SK-N-SH treated with all-trans-retinoic acid at 6 μM for 48 hours (cell line): Measurements from ENCODE around the gene ZNF19.

Experiments used
- ATAC-seq: fragments of 200-7000 bp; cut with Tn5 transposase; 3 replicates; pipeline ENCODE4 v1.9.1; 2020; ENCODE audit warnings: mild to moderate bottlenecking, moderate library complexity
- ARNTL ChIP-seq: fragments of 450-650 bp; formaldehyde crosslinking; IDR thresholded peaks from 2 replicates; pipeline ENCODE4 v1.5.0; 2020; ENCODE audit warnings: low read depth, mild to moderate bottlenecking, moderate library complexity, borderline replicate concordance
- BACH2 ChIP-seq: fragments of 250-450 bp; sonication (Bioruptor Pico); IDR thresholded peaks from 2 replicates; pipeline ENCODE4 v1.9.0; 2021; ENCODE audit warnings: mild to moderate bottlenecking, borderline replicate concordance
- CSDC2 ChIP-seq: fragments of 250-450 bp; sonication (Bioruptor Pico); IDR thresholded peaks from 2 replicates; pipeline ENCODE4 v1.5.0; 2020; ENCODE audit warnings: mild to moderate bottlenecking, moderate library complexity
- ESRRG ChIP-seq: fragments of 250-450 bp; sonication (Bioruptor Pico); IDR thresholded peaks from 2 replicates; pipeline ENCODE4 v1.6.1; 2021; ENCODE audit warnings: mild to moderate bottlenecking
- GLIS3 ChIP-seq: fragments of 250-450 bp; sonication (Bioruptor Pico); IDR thresholded peaks from 2 replicates; pipeline ENCODE4 v1.5.0; 2020; ENCODE audit warnings: mild to moderate bottlenecking, moderate library complexity
- ISL1 ChIP-seq: fragments of 250-450 bp; sonication (Bioruptor Pico); IDR thresholded peaks from 2 replicates; pipeline ENCODE4 v2.1.2; 2022; ENCODE audit warnings: mild to moderate bottlenecking, moderate library complexity
- OSR1 ChIP-seq: fragments of 250-450 bp; sonication (Bioruptor Pico); IDR thresholded peaks from 2 replicates; pipeline ENCODE4 v1.8.0; 2022; ENCODE audit warnings: moderate library complexity, mild to moderate bottlenecking, inconsistent platforms
- PPARA ChIP-seq: fragments of 250-450 bp; sonication (Bioruptor Pico); IDR thresholded peaks from 2 replicates; pipeline ENCODE4 v1.5.0; 2020; ENCODE audit warnings: mild to moderate bottlenecking, borderline replicate concordance
- SNAI2 ChIP-seq: fragments of 250-450 bp; sonication (Bioruptor Pico); IDR thresholded peaks from 2 replicates; pipeline ENCODE4 v1.5.0; 2020; ENCODE audit warnings: mild to moderate bottlenecking, moderate library complexity
- TCF4 ChIP-seq: fragments of 250-450 bp; sonication (Bioruptor Pico); IDR thresholded peaks from 2 replicates; pipeline ENCODE4 v1.8.0; 2021; ENCODE audit warnings: mild to moderate bottlenecking, moderate library complexity, borderline replicate concordance
- TOX ChIP-seq: fragments of 250-450 bp; sonication (Bioruptor Pico); IDR thresholded peaks from 2 replicates; pipeline ENCODE4 v1.8.0; 2021; ENCODE audit warnings: mild to moderate bottlenecking, moderate library complexity, borderline replicate concordance
- ZC3H10 ChIP-seq: fragments of 250-450 bp; sonication (Bioruptor Pico); IDR thresholded peaks from 2 replicates; pipeline ENCODE4 v1.5.1; 2021; ENCODE audit warnings: mild to moderate bottlenecking, moderate library complexity
- ZFP3 ChIP-seq: fragments of 250-450 bp; sonication (Bioruptor Pico); IDR thresholded peaks from 2 replicates; pipeline ENCODE4 v1.5.0; 2020; ENCODE audit warnings: mild to moderate bottlenecking, moderate library complexity
- ZFP30 ChIP-seq: fragments of 450-650 bp; formaldehyde crosslinking; IDR thresholded peaks from 2 replicates; pipeline ENCODE4 v1.5.0; 2022; ENCODE audit warnings: mild to moderate bottlenecking, moderate library complexity
- ZNF565 ChIP-seq: fragments of 450-650 bp; formaldehyde crosslinking; conservative IDR thresholded peaks from 2 replicates; pipeline ENCODE4 v1.5.0; 2020; ENCODE audit warnings: low read depth, mild to moderate bottlenecking, moderate library complexity
- ZNF70 ChIP-seq: fragments of 450-650 bp; formaldehyde crosslinking; IDR thresholded peaks from 2 replicates; pipeline ENCODE4 v1.5.0; 2020; ENCODE audit warnings: mild to moderate bottlenecking, moderate library complexity
- ZNF8 ChIP-seq: fragments of 450-650 bp; formaldehyde crosslinking; IDR thresholded peaks from 2 replicates; pipeline ENCODE4 v1.5.0; 2020; ENCODE audit warnings: mild to moderate bottlenecking, moderate library complexity
- TF ChIP-seq, protein P1 (sequence below): fragments of 250-450 bp; sonication (Bioruptor Pico); IDR thresholded peaks from 2 replicates; pipeline ENCODE4 v1.8.0; 2020; ENCODE audit warnings: mild to moderate bottlenecking, moderate library complexity, borderline replicate concordance
- TF ChIP-seq, protein P2 (sequence below): fragments of 250-450 bp; sonication (Bioruptor Pico); IDR thresholded peaks from 2 replicates; pipeline ENCODE4 v1.5.0; 2020; ENCODE audit warnings: mild to moderate bottlenecking, moderate library complexity
- TF ChIP-seq, protein P3 (sequence below): fragments of 250-450 bp; sonication (Bioruptor Pico); IDR thresholded peaks from 2 replicates; pipeline ENCODE4 v1.5.1; 2020; ENCODE audit warnings: low read depth, mild to moderate bottlenecking, moderate library complexity
- TF ChIP-seq, protein P4 (sequence below): fragments of 250-450 bp; sonication (Bioruptor Pico); IDR thresholded peaks from 2 replicates; pipeline ENCODE4 v1.5.1; 2021; ENCODE audit warnings: mild to moderate bottlenecking, moderate library complexity

The ZNF19 gene

DNA sequence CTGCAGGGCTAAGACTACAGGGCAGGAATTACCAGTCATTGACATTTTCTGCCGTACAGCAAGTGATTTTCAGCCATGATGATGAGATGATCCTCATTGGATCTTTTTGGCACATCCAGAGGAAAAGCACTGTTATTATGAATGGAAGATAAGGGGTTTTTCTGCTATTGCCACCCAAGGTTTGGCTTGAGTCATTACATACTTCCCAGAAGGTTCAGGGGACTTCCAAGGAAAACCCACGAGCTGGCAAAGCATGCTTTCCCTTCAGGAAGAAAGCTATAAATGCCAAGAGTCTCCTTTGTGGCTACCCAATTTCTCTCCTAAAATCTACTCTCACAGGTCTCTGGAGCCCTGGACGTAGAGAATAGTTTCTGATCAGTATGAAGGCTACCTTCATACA is 43.2 kb upstream of the ZNF19 start:
- TF ChIP-seq TOX (CRISPR knock-in tag) (no peak), PPARA (CRISPR knock-in tag) (no peak), ZFP3 (no peak), ZFP30 (CRISPR knock-in tag) (no peak), SNAI2 (CRISPR knock-in tag) (no peak), GLIS3 (no peak), TCF4 (no peak), ZNF8 (CRISPR knock-in tag) (no peak), OSR1 (CRISPR knock-in tag) (no peak), ESRRG (CRISPR knock-in tag) (no peak)
- TF ChIP-seq, protein P1, sequence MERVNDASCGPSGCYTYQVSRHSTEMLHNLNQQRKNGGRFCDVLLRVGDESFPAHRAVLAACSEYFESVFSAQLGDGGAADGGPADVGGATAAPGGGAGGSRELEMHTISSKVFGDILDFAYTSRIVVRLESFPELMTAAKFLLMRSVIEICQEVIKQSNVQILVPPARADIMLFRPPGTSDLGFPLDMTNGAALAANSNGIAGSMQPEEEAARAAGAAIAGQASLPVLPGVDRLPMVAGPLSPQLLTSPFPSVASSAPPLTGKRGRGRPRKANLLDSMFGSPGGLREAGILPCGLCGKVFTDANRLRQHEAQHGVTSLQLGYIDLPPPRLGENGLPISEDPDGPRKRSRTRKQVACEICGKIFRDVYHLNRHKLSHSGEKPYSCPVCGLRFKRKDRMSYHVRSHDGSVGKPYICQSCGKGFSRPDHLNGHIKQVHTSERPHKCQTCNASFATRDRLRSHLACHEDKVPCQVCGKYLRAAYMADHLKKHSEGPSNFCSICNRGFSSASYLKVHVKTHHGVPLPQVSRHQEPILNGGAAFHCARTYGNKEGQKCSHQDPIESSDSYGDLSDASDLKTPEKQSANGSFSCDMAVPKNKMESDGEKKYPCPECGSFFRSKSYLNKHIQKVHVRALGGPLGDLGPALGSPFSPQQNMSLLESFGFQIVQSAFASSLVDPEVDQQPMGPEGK (CRISPR knock-in tag): no peak
- TF ChIP-seq, protein P2, sequence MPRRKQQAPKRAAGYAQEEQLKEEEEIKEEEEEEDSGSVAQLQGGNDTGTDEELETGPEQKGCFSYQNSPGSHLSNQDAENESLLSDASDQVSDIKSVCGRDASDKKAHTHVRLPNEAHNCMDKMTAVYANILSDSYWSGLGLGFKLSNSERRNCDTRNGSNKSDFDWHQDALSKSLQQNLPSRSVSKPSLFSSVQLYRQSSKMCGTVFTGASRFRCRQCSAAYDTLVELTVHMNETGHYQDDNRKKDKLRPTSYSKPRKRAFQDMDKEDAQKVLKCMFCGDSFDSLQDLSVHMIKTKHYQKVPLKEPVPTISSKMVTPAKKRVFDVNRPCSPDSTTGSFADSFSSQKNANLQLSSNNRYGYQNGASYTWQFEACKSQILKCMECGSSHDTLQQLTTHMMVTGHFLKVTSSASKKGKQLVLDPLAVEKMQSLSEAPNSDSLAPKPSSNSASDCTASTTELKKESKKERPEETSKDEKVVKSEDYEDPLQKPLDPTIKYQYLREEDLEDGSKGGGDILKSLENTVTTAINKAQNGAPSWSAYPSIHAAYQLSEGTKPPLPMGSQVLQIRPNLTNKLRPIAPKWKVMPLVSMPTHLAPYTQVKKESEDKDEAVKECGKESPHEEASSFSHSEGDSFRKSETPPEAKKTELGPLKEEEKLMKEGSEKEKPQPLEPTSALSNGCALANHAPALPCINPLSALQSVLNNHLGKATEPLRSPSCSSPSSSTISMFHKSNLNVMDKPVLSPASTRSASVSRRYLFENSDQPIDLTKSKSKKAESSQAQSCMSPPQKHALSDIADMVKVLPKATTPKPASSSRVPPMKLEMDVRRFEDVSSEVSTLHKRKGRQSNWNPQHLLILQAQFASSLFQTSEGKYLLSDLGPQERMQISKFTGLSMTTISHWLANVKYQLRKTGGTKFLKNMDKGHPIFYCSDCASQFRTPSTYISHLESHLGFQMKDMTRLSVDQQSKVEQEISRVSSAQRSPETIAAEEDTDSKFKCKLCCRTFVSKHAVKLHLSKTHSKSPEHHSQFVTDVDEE (CRISPR knock-in tag): no peak

DNA sequence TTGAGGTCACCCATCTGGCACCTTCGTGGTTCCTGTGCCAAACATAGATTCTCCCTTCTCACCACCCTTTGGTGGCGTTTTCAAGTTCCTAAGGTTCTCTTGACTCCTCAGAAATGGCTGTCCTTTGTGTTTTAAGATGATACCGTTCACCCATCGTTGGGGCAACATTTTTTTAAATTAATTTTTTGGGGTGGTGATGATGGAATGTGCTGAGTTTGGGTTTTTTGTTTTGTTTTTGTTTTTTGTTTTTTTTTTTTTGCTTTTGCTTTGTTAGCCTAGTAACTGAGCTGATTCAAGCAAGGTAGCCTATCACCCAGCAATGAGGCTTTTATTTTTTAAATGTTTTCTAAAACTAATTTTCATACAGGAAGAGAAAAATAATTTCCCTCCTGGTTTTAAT is 39.7 kb upstream of the ZNF19 start:
- no peak for ATAC-seq
- TF ChIP-seq, protein P1 (CRISPR knock-in tag): no peak
- TF ChIP-seq ZC3H10 (CRISPR knock-in tag) (no peak), ZNF70 (CRISPR knock-in tag) (no peak)

More for the DNA sequence above, 43.2 kb upstream of the ZNF19 start:
- ATAC-seq: no peak

DNA sequence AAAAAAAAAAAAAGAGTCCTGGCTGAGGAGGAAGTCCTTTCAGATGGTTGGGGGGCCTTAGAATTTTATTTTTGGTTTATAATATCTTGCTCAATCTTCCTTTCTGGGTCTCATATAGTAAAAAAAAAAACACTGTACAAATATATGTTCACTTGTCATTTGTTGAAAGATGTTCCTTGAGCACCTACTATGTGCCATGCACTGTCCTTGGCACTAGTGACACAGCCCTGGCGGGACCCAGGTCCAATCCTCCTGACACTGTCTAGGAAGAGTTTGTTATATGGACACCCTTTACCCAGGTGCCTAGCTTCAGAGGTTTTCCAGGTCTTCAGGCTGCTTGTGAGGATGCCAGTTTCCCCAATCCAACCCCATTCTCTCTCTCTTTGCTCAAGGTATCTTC is 39.1 kb upstream of the ZNF19 start:
- ATAC-seq: no peak
- TF ChIP-seq ARNTL (no peak), ZFP3 (no peak), BACH2 (CRISPR knock-in tag) (no peak), PPARA (CRISPR knock-in tag) (no peak), TCF4 (no peak)
- TF ChIP-seq, protein P1 (CRISPR knock-in tag): no peak

DNA sequence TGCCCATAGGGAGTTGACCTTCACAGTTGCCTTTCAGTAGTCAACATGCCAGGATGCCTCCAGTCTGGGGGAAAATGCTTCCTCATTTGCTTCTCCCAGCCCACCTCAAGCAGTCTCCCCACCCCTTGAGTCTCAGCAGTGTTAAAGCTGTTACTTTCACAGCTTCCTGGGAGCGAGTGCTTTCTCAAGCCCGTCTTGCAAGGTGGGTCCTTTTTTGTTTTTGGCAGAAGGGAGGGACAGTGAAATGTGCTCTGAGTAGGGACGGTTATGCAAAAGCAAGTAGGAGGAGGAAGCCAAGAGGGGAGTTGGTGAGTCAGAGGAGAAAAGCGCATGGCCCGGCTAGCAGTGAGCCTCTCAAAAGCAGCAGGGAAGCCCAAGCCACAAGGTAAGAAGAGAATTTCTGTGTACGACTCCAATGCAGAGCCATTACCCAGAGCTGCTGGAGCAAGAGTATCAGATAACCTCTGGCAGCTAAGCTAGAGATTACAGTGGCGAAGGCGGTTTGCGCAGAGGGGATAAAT is 37.0 kb upstream of the ZNF19 start, which contains the start of gene CHST4:
CHST4 (plus strand) TSS at position 316 of the 521 bp plus-strand sequence. CDS start 10,252 bp downstream, outside the sequence.
- peak; percentile 94 for ATAC-seq
- no peak for TF ChIP-seq OSR1 (CRISPR knock-in tag)
- TF ChIP-seq GLIS3: no peak
- TF ChIP-seq ZNF565 (CRISPR knock-in tag): no peak
- no peak for TF ChIP-seq ISL1 (CRISPR knock-in tag)
- TF ChIP-seq, protein P3, sequence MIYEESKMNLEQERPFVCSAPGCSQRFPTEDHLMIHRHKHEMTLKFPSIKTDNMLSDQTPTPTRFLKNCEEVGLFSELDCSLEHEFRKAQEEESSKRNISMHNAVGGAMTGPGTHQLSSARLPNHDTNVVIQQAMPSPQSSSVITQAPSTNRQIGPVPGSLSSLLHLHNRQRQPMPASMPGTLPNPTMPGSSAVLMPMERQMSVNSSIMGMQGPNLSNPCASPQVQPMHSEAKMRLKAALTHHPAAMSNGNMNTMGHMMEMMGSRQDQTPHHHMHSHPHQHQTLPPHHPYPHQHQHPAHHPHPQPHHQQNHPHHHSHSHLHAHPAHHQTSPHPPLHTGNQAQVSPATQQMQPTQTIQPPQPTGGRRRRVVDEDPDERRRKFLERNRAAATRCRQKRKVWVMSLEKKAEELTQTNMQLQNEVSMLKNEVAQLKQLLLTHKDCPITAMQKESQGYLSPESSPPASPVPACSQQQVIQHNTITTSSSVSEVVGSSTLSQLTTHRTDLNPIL (CRISPR knock-in tag): no peak
- no peak for TF ChIP-seq PPARA (CRISPR knock-in tag)
- no peak for TF ChIP-seq ZC3H10 (CRISPR knock-in tag)
- no peak for TF ChIP-seq BACH2 (CRISPR knock-in tag)
- no peak for TF ChIP-seq ZFP30 (CRISPR knock-in tag)
- TF ChIP-seq, protein P4, sequence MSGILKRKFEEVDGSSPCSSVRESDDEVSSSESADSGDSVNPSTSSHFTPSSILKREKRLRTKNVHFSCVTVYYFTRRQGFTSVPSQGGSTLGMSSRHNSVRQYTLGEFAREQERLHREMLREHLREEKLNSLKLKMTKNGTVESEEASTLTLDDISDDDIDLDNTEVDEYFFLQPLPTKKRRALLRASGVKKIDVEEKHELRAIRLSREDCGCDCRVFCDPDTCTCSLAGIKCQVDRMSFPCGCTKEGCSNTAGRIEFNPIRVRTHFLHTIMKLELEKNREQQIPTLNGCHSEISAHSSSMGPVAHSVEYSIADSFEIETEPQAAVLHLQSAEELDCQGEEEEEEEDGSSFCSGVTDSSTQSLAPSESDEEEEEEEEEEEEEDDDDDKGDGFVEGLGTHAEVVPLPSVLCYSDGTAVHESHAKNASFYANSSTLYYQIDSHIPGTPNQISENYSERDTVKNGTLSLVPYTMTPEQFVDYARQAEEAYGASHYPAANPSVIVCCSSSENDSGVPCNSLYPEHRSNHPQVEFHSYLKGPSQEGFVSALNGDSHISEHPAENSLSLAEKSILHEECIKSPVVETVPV (CRISPR knock-in tag): no peak
- no peak for TF ChIP-seq CSDC2 (CRISPR knock-in tag)
- no peak for TF ChIP-seq TCF4
